Stimulated activated CD4-positive, alpha-beta T cell treated with anti-CD3 and anti-CD28 coated beads, Interleukin-2, amount 100 ng/mL, for 4 hours (primary cell): ENCODE data around the gene HEXD.
"Not testable (repeated sequence)": the region's sequence is repeated elsewhere in the genome, so short reads cannot be mapped to it uniquely, and the experiment has no call there.

ENCODE experiments used
- DNase-seq: peaks from one replicate; pipeline ENCODE4 v3.0.0-alpha.2; 2020; ENCODE audit warnings: low read depth

HEXD gene

DNA sequence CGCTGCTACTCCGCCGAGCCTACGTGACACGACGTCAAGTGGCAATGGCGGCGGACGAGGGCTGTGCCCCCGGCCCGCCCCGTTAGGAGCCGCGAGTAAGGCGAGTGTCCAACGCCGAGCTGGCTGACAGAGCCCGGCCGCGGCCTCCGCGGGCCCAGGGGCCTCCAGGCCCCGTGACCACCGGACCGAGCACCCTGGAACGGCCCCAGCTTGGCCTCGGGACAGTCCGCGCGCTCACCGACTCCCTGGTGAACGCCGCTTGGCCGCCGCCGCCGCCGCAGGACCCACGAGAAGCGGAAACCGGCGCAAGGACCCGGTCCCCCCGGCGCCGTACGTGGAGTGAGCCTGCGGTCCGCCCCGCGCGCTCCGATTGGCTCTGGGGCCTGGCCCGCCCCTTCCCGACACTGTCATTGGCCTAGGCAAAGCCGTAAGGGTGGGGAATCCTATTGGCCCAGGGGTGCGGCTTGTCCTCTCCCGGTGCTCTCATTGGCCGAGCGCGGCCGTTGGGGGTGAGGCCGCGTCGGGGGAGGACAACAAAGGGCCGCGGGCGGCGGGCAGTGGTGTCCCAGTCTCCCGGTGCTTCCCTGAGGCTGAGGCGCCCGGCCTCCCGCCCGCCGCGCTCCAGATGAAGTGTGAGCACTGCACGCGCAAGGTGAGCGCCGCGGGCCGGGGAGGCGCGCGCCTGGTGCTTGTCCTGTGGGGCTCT lies 40.2 kb downstream of the HEXD start, which contains the start of gene NARF:
NARF (plus strand) TSS at position 563 of the 706 bp plus-strand sequence; CDS start at position 626, 63 bp downstream.
- peak; percentile 93 for DNase-seq

- DNase-seq, result no peak
Measured at GRCh38 chr17:82458885-82459424, 40.8 kb downstream of the HEXD start.

DNA sequence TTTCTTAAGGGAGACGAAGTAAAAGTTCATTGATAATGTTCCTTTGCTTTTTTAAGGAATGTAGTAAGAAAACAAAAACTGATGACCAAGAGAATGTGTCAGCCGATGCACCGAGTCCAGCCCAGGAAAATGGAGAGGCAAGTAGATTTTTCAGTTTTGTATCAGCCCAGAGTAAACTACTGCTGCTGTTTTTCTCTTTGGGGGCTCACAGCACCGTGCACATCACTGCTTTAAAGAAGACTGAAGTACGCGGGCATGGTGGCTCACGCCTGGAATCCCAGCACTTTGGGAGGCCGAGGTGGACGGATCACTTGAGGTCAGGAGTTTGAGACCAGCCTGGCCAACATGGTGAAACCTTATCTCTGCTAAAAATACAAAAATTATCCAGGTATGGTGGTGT lies 41.8 kb downstream of the HEXD start:
- DNase-seq, result not testable (repeated sequence)

DNA sequence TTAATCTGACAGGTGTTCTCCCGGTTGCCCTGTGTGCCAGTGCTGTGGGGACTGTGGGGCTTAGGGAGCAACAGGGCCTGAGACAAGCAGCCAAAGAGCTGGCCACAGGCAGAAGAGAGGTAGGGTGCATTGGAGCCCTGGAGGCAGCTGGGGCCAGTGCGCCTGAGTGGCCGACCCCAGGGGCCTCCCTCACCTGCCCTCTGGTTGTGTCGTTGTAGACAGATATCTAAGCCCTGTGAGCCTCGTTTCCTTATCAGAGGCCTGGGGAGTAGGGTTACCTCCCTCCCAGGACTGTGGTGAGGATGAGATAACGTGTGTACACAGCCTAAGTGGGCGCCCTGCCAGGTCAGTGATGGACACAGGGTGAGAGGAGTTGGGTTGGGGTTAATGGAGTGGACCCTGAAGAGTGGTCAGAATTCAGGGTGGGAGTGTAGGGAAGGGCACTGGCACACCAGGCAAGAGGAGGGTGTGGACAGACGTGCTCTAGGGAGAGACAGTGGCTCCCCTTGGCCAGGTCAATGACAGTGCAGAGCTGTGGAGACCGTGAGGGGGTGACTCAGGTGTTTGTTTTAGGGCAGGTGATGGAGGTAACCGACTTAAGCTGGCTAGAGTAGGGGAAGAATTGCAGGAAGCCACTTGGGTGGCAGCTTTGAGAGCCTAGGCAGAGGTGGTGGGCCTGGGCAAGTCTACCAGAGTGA lies 43.8 kb downstream of the HEXD start:
- DNase-seq, result no peak

DNA sequence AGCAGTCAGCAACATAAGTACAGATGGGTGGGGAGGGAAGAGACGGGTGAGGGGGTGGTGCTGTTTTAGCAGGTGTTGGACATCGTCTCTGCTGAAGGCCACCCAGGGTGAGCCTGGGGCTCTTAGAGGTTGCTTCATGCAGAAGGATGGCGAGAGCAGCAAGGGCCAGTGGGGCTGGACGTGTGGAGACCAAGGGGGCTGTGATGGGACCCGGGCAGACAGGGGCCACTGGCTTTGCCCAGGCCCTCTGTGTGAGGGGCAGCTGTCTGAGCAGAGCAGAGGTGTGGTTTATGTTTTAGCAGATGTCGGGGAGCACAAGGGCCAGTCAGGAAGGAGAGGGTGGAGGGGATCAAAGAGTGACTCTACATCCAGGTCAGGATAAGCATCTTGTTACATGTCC lies 45.2 kb downstream of the HEXD start:
- no peak for DNase-seq

DNA sequence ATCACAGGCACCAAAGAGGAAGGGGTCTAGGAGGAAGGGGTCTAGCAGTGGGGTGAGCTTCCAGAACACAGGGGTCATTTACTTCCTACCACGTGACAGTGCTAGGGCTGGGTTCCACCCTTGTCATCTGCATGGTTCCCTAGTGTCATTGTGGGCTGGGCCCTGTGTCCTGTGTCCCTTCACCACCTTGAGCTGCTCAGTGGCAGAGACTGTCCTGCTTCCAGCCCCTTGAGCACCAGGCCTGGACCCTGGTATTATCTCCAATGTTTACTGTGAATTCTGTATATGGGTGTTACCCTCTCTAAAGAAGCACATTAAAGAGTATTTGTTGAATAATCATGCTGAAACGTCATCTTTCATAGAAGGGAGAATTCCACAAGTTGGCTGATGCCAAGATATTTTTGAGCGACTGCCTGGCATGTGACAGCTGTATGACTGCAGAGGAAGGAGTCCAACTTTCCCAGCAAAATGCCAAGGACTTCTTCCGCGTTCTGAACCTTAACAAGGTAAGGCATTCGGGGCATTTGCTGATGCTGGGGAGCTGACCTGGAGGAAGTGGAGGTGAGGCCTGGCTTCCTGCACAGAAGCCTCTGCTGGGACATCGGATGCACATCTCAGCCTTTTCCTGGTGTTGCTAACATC lies 45.9 kb downstream of the HEXD start:
- no peak for DNase-seq

- DNase-seq, result no peak
Measured at GRCh38 chr17:82464567-82464929, 46.4 kb downstream of the HEXD start.

DNA sequence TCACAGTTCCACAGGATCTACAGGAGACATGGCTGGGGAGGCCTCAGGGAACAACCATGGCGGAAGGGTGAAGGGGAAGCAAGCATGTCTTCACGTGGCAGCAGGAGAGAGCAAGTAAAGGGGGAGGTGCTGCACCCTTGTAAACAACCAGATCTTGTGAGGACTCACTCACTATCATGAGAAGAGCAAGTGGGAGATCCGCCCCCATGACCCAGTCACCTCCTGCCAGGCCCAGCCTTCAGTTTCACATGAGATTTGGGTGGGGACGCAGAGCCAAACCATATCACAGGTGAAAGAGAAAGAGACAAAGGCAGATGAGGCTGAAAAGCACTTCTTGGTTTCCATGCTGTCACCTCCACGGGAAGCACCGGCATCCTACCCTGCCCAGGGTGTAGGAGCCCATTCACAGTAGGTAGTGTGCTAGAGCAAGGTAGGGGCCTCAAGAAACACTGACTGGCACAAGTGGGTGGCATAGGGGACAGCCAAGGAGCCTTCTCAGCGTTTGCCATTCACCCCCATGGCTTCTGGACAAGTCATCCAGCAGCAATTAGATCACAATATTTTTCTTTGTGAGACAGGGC lies 47.0 kb downstream of the HEXD start:
- no peak for DNase-seq

DNA sequence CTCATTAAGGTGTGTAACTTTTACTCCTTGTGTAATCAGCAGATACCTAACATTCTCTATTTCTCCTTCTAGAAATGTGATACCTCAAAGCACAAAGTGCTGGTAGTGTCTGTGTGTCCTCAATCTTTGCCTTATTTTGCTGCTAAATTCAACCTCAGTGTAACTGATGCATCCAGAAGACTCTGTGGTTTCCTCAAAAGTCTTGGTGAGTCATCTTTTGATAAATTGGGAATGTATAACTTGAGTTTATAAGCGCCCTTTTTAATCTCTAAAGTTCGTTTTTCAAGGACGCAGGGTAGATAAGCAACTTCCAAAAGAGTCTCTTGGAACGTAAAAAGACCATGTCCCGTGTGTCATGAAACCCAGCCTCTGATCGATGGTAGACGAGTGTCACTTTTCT lies 50.5 kb downstream of the HEXD start:
- DNase-seq, result no peak

DNA sequence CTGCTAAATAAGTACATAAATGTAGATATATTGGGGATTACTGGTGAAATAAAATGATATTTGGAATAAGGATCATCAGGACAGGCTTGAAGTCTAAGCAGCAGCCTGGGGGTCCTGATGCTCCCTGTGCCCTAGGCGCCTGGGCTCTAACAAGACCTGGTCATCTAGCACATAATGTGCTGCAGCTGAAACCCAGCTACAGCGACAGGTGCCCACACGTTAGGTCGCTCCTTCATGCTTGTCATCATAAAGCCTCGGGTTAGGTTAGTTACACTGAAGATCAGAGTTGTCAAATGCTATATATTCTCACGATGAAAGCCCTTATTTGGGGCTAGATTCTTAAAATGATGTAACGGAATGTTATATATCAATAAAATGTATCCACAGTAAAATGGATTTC lies 51.9 kb downstream of the HEXD start:
- no peak for DNase-seq

DNA sequence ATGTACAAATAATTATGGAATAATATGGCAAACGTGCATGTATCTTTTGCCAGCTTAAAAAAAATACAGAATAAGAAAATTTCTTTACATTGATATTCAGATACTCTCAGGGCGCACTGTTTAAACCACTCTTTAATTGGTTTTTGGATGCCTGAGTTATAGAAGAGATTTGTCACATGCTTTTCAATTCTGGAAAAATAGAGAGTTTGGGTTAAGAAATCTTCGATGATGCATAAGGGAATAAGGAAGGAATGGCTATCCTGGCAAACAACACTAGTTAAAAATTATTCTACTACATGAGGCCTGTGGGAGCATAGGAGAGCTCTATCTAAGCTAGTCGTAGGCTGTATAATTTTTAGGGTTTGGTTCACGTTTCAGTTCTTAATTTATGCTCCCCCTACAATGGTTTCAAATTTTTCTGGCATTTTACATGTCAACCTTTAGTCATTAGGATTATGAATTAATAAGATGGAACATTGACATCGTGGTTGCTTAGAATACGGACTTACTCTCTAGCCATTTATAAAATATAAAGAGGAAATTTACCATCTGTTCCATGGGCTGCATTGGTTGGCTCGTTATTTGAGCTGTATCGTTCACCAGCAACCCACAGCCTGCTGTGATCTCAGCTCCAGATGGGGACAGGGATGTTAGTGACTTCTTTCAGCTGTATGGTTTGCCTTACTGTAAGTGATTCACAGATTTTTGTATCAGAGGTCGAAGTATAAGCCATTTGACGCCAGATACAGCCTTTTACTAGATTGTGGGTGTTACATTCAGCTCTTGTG lies 56.3 kb downstream of the HEXD start:
- no peak for DNase-seq

GRCh38 chr17:82475458-82475857 lies 57.3 kb downstream of the HEXD start:
- no peak for DNase-seq

DNA sequence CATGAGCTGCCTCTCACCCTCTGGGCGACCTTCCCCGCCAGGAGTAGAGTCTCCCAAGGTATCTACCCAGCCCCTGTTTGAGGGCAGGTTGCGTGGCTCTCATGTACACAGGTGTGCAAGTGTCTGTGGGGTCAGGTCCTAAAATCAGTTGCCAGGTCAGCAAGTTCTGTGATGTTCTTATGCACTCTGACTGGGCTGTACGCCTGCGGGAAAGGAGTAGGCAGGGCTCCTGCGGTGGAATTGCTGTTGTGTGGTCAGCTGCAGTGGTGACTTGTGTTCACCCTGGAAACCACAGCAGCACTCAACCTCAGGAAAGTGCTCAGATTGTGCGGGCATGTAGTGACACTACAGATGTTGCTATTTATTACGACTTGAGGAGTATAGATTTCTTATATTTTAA lies 59.8 kb downstream of the HEXD start:
- no peak for DNase-seq

DNA sequence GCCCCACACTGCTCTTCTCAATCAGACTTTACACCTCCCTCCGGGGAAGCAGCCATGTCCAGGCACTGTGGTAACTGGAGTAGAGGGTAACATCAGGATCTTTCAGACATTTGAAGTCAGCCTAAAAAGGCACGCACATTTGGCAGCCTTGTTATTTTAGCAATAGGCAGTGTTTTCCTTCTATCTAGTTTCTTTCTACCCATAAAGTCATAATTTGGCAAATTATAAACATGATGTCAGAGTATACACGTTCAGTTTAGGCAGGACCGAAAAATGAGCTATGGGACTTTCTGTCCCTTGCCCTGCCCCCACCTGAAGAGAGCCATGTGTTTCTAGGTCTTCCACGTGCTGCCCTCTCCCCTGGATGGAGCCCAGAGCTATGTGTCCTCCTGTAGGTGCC lies 61.5 kb downstream of the HEXD start:
- no peak for DNase-seq

DNA sequence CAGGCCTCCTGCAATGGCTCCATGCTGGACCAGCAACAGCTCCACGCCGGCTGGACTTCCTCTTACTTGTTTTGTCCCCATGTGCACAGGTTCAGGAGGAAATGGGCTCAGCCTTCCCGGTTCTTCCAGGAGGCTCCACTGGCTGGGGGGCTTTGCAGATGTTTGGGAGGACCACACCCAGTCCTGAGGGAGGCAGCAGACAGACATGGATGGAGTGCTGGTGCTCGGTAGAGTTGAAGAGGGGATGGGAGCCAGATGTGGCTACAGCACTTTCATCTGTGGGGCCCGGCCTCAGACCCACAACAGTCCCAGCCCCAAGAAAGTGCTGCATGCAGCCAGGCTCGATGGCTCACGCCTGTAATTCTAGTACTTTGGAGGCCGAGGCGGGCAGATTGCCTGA lies 62.2 kb downstream of the HEXD start:
- no peak for DNase-seq

- DNase-seq, result no peak
Measured at GRCh38 chr17:82483204-82483660, 65.1 kb downstream of the HEXD start.

DNA sequence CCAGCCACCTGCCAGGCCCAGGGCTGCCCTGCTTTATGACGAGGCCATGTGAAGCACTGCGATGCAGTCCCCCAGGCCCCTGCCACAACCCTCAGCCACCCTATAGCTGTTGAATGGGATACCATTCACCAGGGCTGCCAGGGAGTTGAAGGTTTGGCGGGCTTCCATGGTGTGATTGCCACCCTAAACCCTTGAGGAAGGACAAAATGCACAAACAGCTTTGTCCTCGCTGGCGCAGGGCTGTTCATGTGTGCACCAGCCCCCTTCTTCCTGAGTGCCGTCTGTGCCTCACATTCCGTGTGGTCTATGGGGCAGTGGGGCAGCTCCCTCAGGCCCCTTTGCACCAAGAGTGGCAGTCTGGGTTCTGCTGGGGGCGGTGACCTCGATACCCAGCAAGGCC lies 65.7 kb downstream of the HEXD start:
- no peak for DNase-seq

DNA sequence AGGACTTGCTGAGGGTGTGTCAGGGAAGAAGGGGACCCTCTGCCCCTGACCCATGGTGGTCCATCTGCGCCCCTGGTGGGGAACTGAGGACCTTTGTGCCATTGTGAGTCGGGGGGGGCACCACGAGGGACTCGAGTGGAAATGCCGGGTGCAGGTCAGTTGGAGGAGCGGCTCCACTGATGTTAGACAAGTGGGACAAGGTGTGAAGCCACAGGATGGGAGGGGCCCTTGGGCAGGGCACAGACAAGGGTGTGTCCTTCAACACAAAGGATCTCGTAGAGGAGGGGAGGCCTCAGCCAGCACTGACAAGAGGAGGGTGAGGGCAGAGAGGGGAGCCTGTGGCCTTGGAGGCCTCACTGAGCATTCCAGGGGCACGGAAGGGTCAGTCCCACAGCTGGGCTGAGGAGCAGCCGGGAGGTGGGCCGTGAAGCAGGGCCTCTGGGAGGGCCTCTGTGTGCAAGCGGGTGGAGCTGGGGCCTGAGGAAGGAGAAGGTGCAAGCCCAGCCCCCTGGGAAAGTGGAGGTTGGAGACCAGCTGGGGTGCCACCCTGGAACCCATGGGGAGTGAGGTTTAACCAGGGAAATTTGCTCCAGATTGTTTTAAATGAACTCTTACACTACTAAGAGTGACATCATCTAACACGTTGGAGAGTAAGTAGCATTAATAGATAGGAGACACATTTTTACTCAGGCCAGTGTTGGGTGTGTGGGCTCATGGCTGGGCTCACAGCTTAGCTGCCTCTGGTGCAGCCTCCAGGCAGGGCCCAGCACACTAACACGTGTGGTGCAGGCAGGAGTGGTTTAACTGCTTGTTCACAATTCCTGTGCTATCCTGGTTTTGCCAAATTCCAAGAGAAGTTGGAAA lies 68.3 kb downstream of the HEXD start:
- no peak for DNase-seq

- no peak for DNase-seq
Measured at GRCh38 chr17:82487910-82488309, 69.8 kb downstream of the HEXD start.

GRCh38 chr17:82489117-82489516 lies 71.0 kb downstream of the HEXD start:
- no peak for DNase-seq
